HepG2 (cell line): ENCODE measurements around the gene IWS1. TPM values are rescaled to one million over a fixed set of nuclear protein-coding genes. Genes with fewer than 3 reads are reported as not detected.
A peak's percentile ranks its signal among the peaks of the same experiment; 100 is the strongest.

ENCODE experiments used
- AGO2 ChIP-seq: fragments of 200-400 bp; formaldehyde crosslinking; optimal IDR thresholded peaks from 2 replicates; pipeline ENCODE3; 2017; ENCODE audit warnings: mild to moderate bottlenecking, low read depth, low read length, moderate library complexity
- CBFB ChIP-seq: sonication (generic); formaldehyde crosslinking; IDR thresholded peaks from 2 replicates; pipeline ENCODE4 v1.4.0; 2020; ENCODE audit warnings: missing genetic modification reagents
- CCDC6 ChIP-seq: sonication (generic); formaldehyde crosslinking; IDR thresholded peaks from 2 replicates; pipeline ENCODE4 v1.8.1; 2022; ENCODE audit warnings: mild to moderate bottlenecking, missing genetic modification reagents, moderate library complexity
- JARID2 ChIP-seq: sonication (generic); formaldehyde crosslinking; IDR thresholded peaks from 2 replicates; pipeline ENCODE4 v1.8.1; 2023; ENCODE audit warnings: missing genetic modification reagents, inconsistent platforms; ENCODE audit not compliant: insufficient replicate concordance
- SNAI1 ChIP-seq: sonication (generic); formaldehyde crosslinking; IDR thresholded peaks from 2 replicates; pipeline ENCODE4 v1.5.0; 2020; ENCODE audit warnings: mild to moderate bottlenecking, missing genetic modification reagents, borderline replicate concordance
- SP5 ChIP-seq: IDR thresholded peaks from 2 replicates; pipeline ENCODE4 v1.6.1; 2016; ENCODE audit warnings: low read depth, borderline replicate concordance
- ZFYVE20 ChIP-seq: sonication (generic); formaldehyde crosslinking; IDR thresholded peaks from 2 replicates; pipeline ENCODE4 v1.8.0; 2023; ENCODE audit warnings: low read depth, mild to moderate bottlenecking, moderate library complexity, missing genetic modification reagents, borderline replicate concordance
- ZNF30 ChIP-seq: sonication (generic); formaldehyde crosslinking; IDR thresholded peaks from 2 replicates; pipeline ENCODE4 v1.5.0; 2020; ENCODE audit warnings: mild to moderate bottlenecking, missing genetic modification reagents
- ZNF451 ChIP-seq: sonication (generic); formaldehyde crosslinking; IDR thresholded peaks from 2 replicates; pipeline ENCODE4 v1.5.0; 2020; ENCODE audit warnings: mild to moderate bottlenecking, missing genetic modification reagents
- ZNF546 ChIP-seq: sonication (generic); formaldehyde crosslinking; conservative IDR thresholded peaks from 2 replicates; pipeline ENCODE4 v1.8.1; 2023; ENCODE audit warnings: mild to moderate bottlenecking, missing genetic modification reagents
- ZNF652 ChIP-seq: IDR thresholded peaks from 2 replicates; pipeline ENCODE4 v1.6.1; 2016; ENCODE audit warnings: low read depth, borderline replicate concordance
- ZSCAN25 ChIP-seq: sonication (generic); formaldehyde crosslinking; IDR thresholded peaks from 2 replicates; pipeline ENCODE4 v1.8.0; 2022; ENCODE audit warnings: mild to moderate bottlenecking, missing genetic modification reagents
- polyA plus RNA-seq, 8 experiments: library from polyadenylated mRNA; depleted of rRNA in 3 of 8; stranded (reverse) in 7 of 8; unstranded in 1 of 8; fragments of >200 nt; fragmentation: Illumina TruSeq in 4 of 8; extraction: Trizol in 4 of 8; gene quantifications; 2 replicates each; pipeline versions ENCODE4 v1.2.1 to v1.2.3, GENCODE V29; 2011 to 2016; ENCODE audit warnings: low read depth in 4 of 8, missing spikeins in 1 of 8, mixed read lengths in 1 of 8; ENCODE audit not compliant: insufficient read depth in 1 of 8
- total RNA-seq, 5 experiments: library from RNA; depleted of rRNA; stranded (reverse); fragments of >200 nt; fragmentation: Illumina TruSeq; extraction: Trizol; gene quantifications; 2 replicates each; pipeline ENCODE4 v1.2.3, GENCODE V29; 2016; ENCODE audit warnings: low read depth in 1 of 5
- TF ChIP-seq, protein P1 (sequence below): sonication (generic); formaldehyde crosslinking; IDR thresholded peaks from 2 replicates; pipeline ENCODE4 v1.8.0; 2023; ENCODE audit warnings: mild to moderate bottlenecking, missing genetic modification reagents
- TF ChIP-seq, protein P2 (sequence below): sonication (generic); formaldehyde crosslinking; IDR thresholded peaks from 2 replicates; pipeline ENCODE4 v1.8.0; 2022; ENCODE audit warnings: mild to moderate bottlenecking, missing genetic modification reagents; ENCODE audit not compliant: insufficient replicate concordance
- TF ChIP-seq, protein P3 (sequence below): sonication (generic); formaldehyde crosslinking; IDR thresholded peaks from 2 replicates; pipeline ENCODE4 v1.4.0; 2020; ENCODE audit warnings: missing genetic modification reagents

IWS1 gene
- total and polyA plus RNA-seq, 2 of the 13 experiments (the other 11 are each of a cell fraction or from before 2014, with no cell fraction given): 28.9 to 62.3 TPM

DNA sequence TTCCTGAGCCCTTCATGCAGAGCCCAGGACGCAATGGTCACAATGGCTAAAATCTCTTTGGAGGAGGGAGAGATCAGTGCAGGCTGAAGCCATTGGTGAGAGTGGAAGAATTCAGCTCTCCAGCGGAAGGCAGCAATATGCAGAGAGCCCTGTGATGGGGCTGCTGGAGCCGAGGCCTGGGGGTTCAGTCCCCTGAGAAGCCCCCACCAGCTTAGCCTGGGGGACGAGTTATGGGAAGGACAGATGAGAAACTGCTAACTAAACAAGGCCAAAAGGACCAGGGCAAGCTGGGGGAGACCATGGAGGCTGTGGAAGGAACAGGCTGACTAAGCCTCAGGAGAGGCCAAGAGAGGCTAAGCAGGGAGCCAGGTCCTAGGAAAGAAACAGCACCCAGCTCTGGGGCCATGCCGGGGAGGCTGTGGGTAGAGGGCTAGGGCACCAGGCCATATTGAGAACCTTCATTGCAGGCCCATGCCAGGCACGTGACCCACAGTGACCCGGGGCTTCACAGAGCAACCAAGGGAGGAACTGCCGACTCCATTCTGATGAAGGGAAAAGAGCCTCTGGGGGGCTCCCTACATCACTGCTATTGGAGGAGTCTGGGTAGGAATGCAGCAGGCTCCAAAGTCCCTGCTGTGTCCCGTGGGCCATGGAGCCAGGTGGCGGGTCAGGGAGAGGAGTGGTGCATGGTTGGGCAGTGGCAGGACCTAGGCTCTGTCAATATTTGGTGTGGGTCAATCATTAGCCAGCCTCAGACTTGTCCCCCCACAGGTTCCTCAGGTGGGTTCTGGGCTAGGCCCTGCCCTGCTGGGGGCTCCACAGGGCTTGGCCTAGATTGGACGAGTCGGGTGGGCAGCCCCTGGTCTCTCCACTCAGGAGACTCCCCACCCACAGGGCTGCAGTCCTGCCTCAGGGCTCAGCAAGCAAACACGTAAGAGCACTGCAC lies 88.2 kb downstream of the IWS1 start (continued):
- TF ChIP-seq SNAI1 (no peak; the same call in 1 of the 2 replicates), ZNF451 (CRISPR knock-in tag) (no peak; the same call in 1 of the 2 replicates), CBFB (CRISPR knock-in tag) (peak; percentile 58; the same call in 1 of the 2 replicates), JARID2 (CRISPR knock-in tag) (no peak), ZFYVE20 (CRISPR knock-in tag) (no peak), ZNF546 (CRISPR knock-in tag) (peak; percentile 54; the same call in 1 of the 2 replicates), ZSCAN25 (peak; percentile 84), CCDC6 (CRISPR knock-in tag) (no peak; the same call in 1 of the 2 replicates), SP5 (CRISPR knock-in tag) (peak; percentile 81; the same call in 1 of the 2 replicates), ZNF652 (CRISPR knock-in tag) (peak; percentile 50; the same call in 1 of the 2 replicates), AGO2 (no peak), ZNF30 (CRISPR knock-in tag) (no peak)
- TF ChIP-seq, protein P1, sequence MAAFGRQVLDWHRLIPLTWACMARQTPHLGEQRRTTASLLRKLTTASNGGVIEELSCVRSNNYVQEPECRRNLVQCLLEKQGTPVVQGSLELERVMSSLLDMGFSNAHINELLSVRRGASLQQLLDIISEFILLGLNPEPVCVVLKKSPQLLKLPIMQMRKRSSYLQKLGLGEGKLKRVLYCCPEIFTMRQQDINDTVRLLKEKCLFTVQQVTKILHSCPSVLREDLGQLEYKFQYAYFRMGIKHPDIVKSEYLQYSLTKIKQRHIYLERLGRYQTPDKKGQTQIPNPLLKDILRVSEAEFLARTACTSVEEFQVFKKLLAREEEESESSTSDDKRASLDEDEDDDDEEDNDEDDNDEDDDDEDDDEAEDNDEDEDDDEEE (CRISPR knock-in tag): peak; percentile 85; the same call in 1 of the 2 replicates
- TF ChIP-seq, protein P2, sequence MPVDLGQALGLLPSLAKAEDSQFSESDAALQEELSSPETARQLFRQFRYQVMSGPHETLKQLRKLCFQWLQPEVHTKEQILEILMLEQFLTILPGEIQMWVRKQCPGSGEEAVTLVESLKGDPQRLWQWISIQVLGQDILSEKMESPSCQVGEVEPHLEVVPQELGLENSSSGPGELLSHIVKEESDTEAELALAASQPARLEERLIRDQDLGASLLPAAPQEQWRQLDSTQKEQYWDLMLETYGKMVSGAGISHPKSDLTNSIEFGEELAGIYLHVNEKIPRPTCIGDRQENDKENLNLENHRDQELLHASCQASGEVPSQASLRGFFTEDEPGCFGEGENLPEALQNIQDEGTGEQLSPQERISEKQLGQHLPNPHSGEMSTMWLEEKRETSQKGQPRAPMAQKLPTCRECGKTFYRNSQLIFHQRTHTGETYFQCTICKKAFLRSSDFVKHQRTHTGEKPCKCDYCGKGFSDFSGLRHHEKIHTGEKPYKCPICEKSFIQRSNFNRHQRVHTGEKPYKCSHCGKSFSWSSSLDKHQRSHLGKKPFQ: no peak
- TF ChIP-seq, protein P3, sequence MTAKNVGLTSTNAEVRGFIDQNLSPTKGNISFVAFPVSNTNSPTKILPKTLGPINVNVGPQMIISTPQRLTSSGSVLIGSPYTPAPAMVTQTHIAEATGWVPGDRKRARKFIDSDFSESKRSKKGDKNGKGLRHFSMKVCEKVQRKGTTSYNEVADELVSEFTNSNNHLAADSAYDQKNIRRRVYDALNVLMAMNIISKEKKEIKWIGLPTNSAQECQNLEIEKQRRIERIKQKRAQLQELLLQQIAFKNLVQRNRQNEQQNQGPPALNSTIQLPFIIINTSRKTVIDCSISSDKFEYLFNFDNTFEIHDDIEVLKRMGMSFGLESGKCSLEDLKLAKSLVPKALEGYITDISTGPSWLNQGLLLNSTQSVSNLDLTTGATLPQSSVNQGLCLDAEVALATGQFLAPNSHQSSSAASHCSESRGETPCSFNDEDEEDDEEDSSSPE (CRISPR knock-in tag): peak; percentile 89
